Activated CD8-positive, alpha-beta T cell treated with anti-CD3 and anti-CD28 coated beads, Interleukin-2, amount 10 ng/mL, durations not matched to agents 7 days and 5 days (primary cell): ENCODE measurements around the gene WASHC4. TPM values are rescaled to one million over a fixed set of nuclear protein-coding genes. Genes with fewer than 3 reads are reported as not detected.
A peak's percentile ranks its signal among the peaks of the same experiment; 100 is the strongest.

ENCODE experiments used
- ATAC-seq: fragments of 150-1000 bp; cut with Tn5 transposase; one replicate; pipeline ENCODE4 v1.10.0; 2021; ENCODE audit warnings: moderate library complexity
- CTCF ChIA-PET: fragments of 350-600 bp; sonication (Branson Sonifier 250); formaldehyde crosslinking; loops from one replicate; lab custom pipeline; 2021; ENCODE audit warnings: antibody characterized with exemption; lab: Charles Lee
- POLR2A ChIA-PET: fragments of 350-600 bp; sonication (Branson Sonifier 250); formaldehyde crosslinking; loops from one replicate; lab custom pipeline; 2021; ENCODE audit warnings: antibody characterized with exemption; lab: Charles Lee
- DNase-seq: peaks from one replicate; pipeline ENCODE4 v3.0.0-alpha.2; 2020
- H3K27ac Mint-ChIP-seq: one replicate; pipeline ENCODE4 v1.8.0; 2021; ENCODE audit warnings: mild to moderate bottlenecking, mixed read lengths
- H3K27me3 Mint-ChIP-seq: one replicate; pipeline ENCODE4 v1.8.0; 2021; ENCODE audit warnings: low read depth, mixed read lengths
- H3K36me3 Mint-ChIP-seq: one replicate; pipeline ENCODE4 v1.8.0; 2021; ENCODE audit warnings: low read depth, mixed read lengths
- H3K4me1 Mint-ChIP-seq: one replicate; pipeline ENCODE4 v1.8.0; 2021; ENCODE audit warnings: low read depth, mixed read lengths
- H3K4me3 Mint-ChIP-seq: one replicate; pipeline ENCODE4 v1.8.0; 2021; ENCODE audit warnings: mild to moderate bottlenecking, mixed read lengths
- H3K9me3 Mint-ChIP-seq: one replicate; pipeline ENCODE4 v1.8.0; 2022; ENCODE audit warnings: mixed read lengths; ENCODE audit not compliant: insufficient read depth
- total RNA-seq, 2 experiments: library from RNA; stranded (reverse); gene quantifications; one replicate each; pipeline ENCODE4 v1.2.3, GENCODE V29; 2021

WASHC4 gene
- total RNA-seq, 2 experiments from 2014 or later, result 39.2 to 42.8 TPM

DNA sequence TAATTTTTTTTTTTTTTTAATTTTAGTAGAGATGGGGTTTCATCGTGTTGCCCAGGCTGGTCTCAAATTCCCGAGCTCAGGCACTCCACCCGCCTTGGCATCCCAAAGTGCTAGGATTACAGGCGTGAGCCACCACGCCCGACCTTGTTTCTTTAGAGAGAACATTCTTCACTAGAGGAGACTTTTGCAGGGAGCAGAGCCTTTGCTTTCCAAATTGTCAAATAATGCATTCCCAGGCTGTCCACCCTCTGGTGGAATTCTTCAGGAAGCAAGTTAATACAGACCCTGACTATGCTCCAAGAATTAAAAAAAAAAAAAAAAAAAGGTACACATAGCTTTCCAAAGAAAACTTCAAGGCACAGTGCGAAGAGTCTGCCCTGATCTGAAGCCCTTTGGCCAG is 30.1 kb upstream of the WASHC4 start:
- no peaks in the 10 kb centered on the region for H3K4me1 Mint-ChIP-seq
- H3K27ac Mint-ChIP-seq, result no peak overlapping the region
- no peak overlapping the region for H3K4me3 Mint-ChIP-seq
- peaks cover 7% of the 10 kb centered on the region for H3K27me3 Mint-ChIP-seq
- POLR2A ChIA-PET, result no interaction called here
- CTCF ChIA-PET, result no interaction called here
- DNase-seq (no peak), ATAC-seq (no peak)
- no peaks in the 10 kb centered on the region for H3K9me3 Mint-ChIP-seq
- no peaks in the 10 kb centered on the region for H3K36me3 Mint-ChIP-seq

GRCh38 chr12:105078712-105079570 is 28.6 kb upstream of the WASHC4 start:
- peaks cover 19% of the 10 kb centered on the region for H3K27me3 Mint-ChIP-seq
- ChIA-PET CTCF (interaction anchor here (0.8 to 1.3 kb wide), 2 partner anchors 9 to 25 kb away, joined by 3 to 6 read pairs; no protein-coding TSS in a partner anchor), POLR2A (interaction anchor here (0.6 kb wide), 1 partner anchor 951 kb away, joined by 3 read pairs; no protein-coding TSS in a partner anchor)
- no peaks in the 10 kb centered on the region for H3K36me3 Mint-ChIP-seq
- DNase-seq (no peak), ATAC-seq (no peak)
- no peak overlapping the region for H3K4me3 Mint-ChIP-seq
- H3K9me3 Mint-ChIP-seq, result no peaks in the 10 kb centered on the region
- H3K4me1 Mint-ChIP-seq, result peaks cover 5% of the 10 kb centered on the region
- no peak overlapping the region for H3K27ac Mint-ChIP-seq

DNA sequence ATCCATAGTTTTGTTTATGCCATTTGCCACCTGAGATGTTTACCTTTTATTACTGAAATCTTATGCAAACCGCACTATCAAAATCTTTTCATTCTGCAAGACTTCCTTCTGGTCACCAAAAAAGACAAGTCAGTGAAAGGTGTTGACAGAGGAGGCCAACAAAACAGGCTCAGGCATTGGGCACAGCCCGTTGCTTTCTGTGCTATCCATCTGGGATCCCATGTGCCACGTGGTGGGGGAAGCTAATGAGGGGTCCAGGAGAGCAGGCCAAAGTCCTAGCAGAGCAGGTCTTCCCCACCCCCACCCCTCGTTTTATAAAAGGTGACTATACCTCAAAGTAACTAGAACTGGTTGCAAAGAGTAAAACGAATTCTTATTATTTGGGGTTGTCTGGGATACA is 24.5 kb upstream of the WASHC4 start:
- H3K9me3 Mint-ChIP-seq, result peaks cover 7% of the 10 kb centered on the region
- no peaks in the 10 kb centered on the region for H3K36me3 Mint-ChIP-seq
- H3K4me1 Mint-ChIP-seq, result peaks cover 7% of the 10 kb centered on the region
- H3K27ac Mint-ChIP-seq, result no peak overlapping the region
- CTCF ChIA-PET, result no interaction called here
- POLR2A ChIA-PET, result no interaction called here
- H3K4me3 Mint-ChIP-seq, result no peak overlapping the region
- peaks cover 23% of the 10 kb centered on the region for H3K27me3 Mint-ChIP-seq
- ATAC-seq (no peak), DNase-seq (no peak)

DNA sequence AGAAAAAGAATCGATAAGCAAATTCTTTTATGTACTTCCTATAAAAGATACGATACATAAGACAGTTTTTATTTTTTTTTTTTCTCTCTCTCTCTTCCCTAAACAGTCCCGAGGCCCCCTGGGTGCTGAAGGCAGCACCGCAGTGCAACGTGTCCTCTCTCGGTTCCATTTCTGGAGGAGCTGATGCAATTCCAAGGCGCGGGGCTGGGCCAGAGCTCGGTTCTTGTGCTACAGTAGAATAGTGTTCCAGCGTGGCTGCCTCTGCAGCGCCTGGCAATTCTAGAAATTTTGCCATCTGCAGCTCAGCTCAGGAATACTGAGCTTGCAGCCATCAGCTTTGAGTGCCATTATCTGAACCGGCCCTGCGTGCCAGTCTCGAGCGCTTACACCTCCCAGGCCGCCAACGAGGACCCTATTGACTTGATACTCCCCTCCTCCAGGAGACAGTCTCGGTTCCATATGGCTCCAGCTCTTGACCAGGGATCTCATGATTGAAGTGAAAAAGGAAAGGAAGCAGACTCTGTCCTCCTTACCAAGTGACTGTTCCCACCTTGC is 23.9 kb upstream of the WASHC4 start:
- H3K4me1 Mint-ChIP-seq, result peaks cover 7% of the 10 kb centered on the region
- H3K36me3 Mint-ChIP-seq, result no peaks in the 10 kb centered on the region
- H3K27ac Mint-ChIP-seq, result no peak overlapping the region
- peaks cover 23% of the 10 kb centered on the region for H3K27me3 Mint-ChIP-seq
- no peak for ATAC-seq
- ChIA-PET POLR2A (interaction anchor here (0.6 kb wide), 1 partner anchor 38 kb away, joined by 3 read pairs; no protein-coding TSS in a partner anchor), CTCF (no interaction called here)
- H3K9me3 Mint-ChIP-seq, result peaks cover 7% of the 10 kb centered on the region
- H3K4me3 Mint-ChIP-seq, result peak overlapping the region; percentile 58
- no peak for DNase-seq

DNA sequence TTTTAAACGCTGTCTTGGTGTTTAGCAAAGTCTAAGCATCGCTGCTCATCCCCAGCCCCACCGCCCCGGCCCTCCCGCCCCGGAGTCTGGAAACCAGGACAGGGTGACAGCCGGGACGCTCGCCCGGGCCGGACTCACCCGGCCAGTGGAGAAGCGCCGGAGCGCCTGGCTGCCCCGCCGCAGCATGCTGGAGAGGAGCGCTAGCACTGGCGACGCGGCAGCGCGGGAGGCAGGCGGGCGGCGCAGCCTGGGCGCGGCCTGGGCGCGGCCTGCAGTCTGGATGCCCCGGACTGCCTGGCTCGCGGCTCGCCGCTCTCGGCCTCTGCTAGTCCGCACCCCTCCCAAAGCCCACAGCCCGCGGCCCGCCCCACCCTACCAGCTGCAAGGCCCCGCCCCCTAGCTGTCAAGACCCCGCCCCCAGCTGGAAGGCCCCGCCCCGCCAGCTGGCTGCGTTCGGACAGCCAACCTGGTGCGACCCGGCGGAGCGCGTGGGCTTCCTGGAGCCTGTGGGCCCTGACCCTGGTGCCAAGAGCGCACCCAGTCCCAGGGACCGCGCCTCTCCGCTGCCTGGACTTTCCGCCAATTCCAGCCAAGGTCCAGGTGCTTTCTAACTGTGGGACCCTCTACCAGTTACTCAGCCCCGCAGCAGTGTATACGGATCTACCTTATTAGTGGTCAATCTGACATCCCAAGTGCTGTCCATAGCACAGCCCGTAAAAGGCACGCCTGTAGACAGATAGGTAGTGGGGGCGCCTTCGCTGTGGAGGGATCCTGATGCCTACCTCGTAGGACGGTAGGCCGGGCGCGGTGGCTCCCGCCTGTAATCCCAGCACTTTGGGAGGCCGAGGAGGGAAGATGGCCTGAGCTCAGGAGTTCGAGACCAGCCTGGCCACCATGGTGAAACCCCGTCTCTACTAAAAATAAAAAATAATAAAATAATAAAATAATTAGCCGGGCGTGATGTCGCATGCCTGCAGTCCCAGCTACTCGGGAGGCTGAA is 23.0 kb upstream of the WASHC4 start, which contains the start of gene ALDH1L2:
Gene ALDH1L2 (minus strand): TSS at position 208 of the 1,000 bp plus-strand sequence. CDS start 22 bp downstream, at position 186.
- Mint-ChIP-seq H3K4me1 (peaks cover 7% of the 10 kb centered on the region), H3K9me3 (peaks cover 7% of the 10 kb centered on the region), H3K27ac (no peak within 1 kb of the TSS), H3K27me3 (peaks cover 23% of the 10 kb centered on the region), H3K36me3 (no peaks in the 10 kb centered on the region), H3K4me3 (peak within 1 kb of the TSS; percentile 58)
- POLR2A ChIA-PET, result no interaction called here
- DNase-seq (peak; percentile 61), ATAC-seq (peak; percentile 97)
- CTCF ChIA-PET, result no interaction called here

DNA sequence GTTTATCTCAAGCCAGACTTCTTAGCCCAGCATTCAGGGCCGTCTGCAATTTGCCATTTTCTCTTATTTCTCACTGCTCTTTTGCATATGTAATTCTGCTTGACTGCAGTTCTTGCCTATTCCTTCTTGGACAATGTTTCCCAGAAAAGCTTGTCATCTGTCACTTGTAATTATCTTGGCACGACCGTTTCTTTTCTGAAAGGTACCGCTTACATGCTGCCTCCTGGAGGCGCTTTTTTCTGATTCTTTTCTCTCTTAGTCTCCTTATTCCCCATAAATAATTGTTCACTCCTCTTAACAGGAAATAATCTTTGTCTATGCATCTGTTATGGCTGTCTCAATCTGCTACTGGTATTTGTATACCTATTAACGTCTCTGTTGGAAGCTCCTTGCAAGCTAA is 22.0 kb upstream of the WASHC4 start:
- CTCF ChIA-PET, result no interaction called here
- H3K4me3 Mint-ChIP-seq, result no peak overlapping the region
- DNase-seq (no peak), ATAC-seq (no peak)
- H3K27ac Mint-ChIP-seq, result no peak overlapping the region
- H3K36me3 Mint-ChIP-seq, result no peaks in the 10 kb centered on the region
- POLR2A ChIA-PET, result no interaction called here
- peaks cover 7% of the 10 kb centered on the region for H3K4me1 Mint-ChIP-seq
- peaks cover 27% of the 10 kb centered on the region for H3K27me3 Mint-ChIP-seq
- H3K9me3 Mint-ChIP-seq, result peaks cover 7% of the 10 kb centered on the region

GRCh38 chr12:105089817-105090216 is 17.7 kb upstream of the WASHC4 start:
- peaks cover 22% of the 10 kb centered on the region for H3K27me3 Mint-ChIP-seq

GRCh38 chr12:105090361-105090760 is 17.2 kb upstream of the WASHC4 start:
- ChIA-PET CTCF (interaction anchor here (1.0 kb wide), 1 partner anchor 128 kb away, joined by 3 read pairs; no protein-coding TSS in a partner anchor), POLR2A (interaction anchor here (0.6 kb wide), 1 partner anchor 715 kb away, joined by 3 read pairs; no protein-coding TSS in a partner anchor)
- ATAC-seq, result no peak
- no peak overlapping the region for H3K4me3 Mint-ChIP-seq
- peaks cover 7% of the 10 kb centered on the region for H3K9me3 Mint-ChIP-seq
- no peak for DNase-seq
- H3K27ac Mint-ChIP-seq, result no peak overlapping the region
- peaks cover 21% of the 10 kb centered on the region for H3K27me3 Mint-ChIP-seq
- no peaks in the 10 kb centered on the region for H3K4me1 Mint-ChIP-seq
- H3K36me3 Mint-ChIP-seq, result no peaks in the 10 kb centered on the region

More at GRCh38 chr12:105089817-105090216, 17.7 kb upstream of the WASHC4 start:
- Mint-ChIP-seq H3K4me1 (no peaks in the 10 kb centered on the region), H3K9me3 (peaks cover 7% of the 10 kb centered on the region), H3K36me3 (no peaks in the 10 kb centered on the region), H3K27ac (no peak overlapping the region), H3K4me3 (no peak overlapping the region)
- no peak for DNase-seq
- no peak for ATAC-seq
- ChIA-PET CTCF (interaction anchor here (1.0 kb wide), 1 partner anchor 128 kb away, joined by 3 read pairs; no protein-coding TSS in a partner anchor), POLR2A (interaction anchor here (0.6 kb wide), 1 partner anchor 714 kb away, joined by 3 read pairs; no protein-coding TSS in a partner anchor)

GRCh38 chr12:105091476-105092206 is 15.9 kb upstream of the WASHC4 start:
- no peaks in the 10 kb centered on the region for H3K4me1 Mint-ChIP-seq
- H3K9me3 Mint-ChIP-seq, result peaks cover 7% of the 10 kb centered on the region
- ChIA-PET POLR2A (no interaction called here), CTCF (interaction anchor here (1.3 kb wide), 1 partner anchor 16 kb away, joined by 3 read pairs; the partner anchor contains the start of gene WASHC4)
- no peaks in the 10 kb centered on the region for H3K36me3 Mint-ChIP-seq
- no peak overlapping the region for H3K27ac Mint-ChIP-seq
- peaks cover 20% of the 10 kb centered on the region for H3K27me3 Mint-ChIP-seq
- ATAC-seq, result no peak
- no peak overlapping the region for H3K4me3 Mint-ChIP-seq
- no peak for DNase-seq

DNA sequence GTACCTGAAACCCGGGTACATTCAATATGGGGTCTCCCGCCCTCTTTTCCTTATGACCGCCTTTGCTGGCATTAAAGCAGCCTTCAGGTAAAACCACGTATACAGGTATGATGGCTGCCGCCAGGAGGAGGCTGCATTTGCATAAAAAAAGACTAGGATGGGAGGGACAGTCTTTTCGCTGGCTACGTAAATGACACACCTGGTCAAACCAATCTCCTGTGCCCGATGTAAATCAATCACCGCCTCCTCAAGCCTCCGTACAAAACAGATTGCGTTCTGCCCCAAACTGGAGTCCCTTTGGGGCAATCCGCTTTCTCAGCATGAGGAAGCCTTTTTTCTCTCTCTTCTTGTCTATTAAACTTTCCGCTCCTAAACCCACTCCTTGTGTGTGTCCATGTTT is 15.2 kb upstream of the WASHC4 start:
- no peak for DNase-seq
- CTCF ChIA-PET, result no interaction called here
- Mint-ChIP-seq H3K4me3 (no peak overlapping the region), H3K27ac (no peak overlapping the region), H3K27me3 (peaks cover 22% of the 10 kb centered on the region), H3K9me3 (peaks cover 6% of the 10 kb centered on the region), H3K36me3 (no peaks in the 10 kb centered on the region), H3K4me1 (no peaks in the 10 kb centered on the region)
- POLR2A ChIA-PET, result no interaction called here
- ATAC-seq, result no peak
